Activated naive CD4-positive, alpha-beta T cell treated with anti-CD3 and anti-CD28 coated beads, Interleukin-2, amount 50 U/mL, for 16 hours (primary cell): ENCODE measurements around the gene MAP4K4.

ENCODE experiments used
- DNase-seq: peaks from one replicate; pipeline ENCODE4 v3.0.0-alpha.2; 2020

MAP4K4 gene

GRCh38 chr2:101697124-101698013 lies at the start of gene MAP4K4:
Gene MAP4K4 (plus strand): TSS chr2:101697707. CDS start chr2:101698081, 374 bp downstream.
- peak; percentile 77 for DNase-seq

- DNase-seq = no peak
Observed at GRCh38 chr2:101653469-101653868, 44.0 kb upstream of the MAP4K4 start.

DNA sequence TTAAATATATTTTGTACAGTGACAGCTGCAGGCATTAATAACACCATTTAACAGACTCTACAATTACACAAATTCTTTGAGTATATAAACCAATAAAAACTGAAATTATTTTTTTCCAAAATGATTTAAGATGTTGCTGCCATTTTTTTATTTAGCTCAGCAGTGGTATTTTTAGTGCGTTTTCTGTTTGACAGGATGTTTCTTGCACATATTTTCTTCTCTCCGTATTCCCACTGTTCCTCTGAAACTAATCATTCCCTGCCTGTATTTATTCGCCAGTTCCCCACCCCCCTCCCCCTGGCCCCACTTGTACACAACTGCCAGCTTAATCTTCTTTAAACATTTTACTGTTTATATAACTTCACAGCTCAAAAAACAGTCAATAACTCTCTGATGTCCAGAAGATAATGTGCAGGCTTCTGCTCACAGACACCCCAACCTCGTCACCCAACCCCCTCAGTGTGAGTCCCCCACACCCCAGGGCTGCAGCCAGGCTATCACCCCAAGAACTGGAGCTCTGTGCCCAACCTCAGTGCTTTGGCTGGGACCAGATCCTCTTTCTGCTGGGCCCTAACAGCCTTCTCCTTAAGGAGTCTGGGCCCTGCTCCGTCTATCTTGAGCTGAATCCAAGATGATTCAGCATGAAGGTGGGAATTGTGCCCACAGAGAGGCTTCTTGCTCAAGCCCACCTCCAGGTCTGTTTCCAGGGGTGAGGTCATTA lies 41.6 kb upstream of the MAP4K4 start:
- DNase-seq = no peak

GRCh38 chr2:101657787-101658186 lies 39.7 kb upstream of the MAP4K4 start:
- no peak for DNase-seq

GRCh38 chr2:101658387-101658786 lies 39.1 kb upstream of the MAP4K4 start:
- DNase-seq = no peak

DNA sequence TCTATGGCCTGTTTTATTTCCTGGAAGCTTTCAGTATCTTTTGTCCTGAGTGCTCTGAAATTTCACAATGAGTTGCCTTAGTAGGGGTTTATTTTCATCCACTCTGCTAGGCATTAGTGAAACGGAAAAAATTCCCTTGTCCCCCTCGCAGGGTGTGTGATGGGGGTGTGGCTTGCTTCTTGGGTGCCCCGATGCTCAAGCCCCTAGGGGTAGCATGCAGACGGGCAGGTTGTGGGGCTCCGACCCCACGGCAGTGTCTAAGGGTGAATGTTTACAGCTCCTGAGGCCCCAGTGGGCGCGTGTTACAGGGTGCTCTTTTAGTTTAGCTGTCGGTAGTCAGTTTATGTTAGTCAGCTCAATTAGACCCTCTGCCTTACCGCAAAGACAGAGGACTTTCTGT lies 32.2 kb upstream of the MAP4K4 start:
- DNase-seq = no peak

DNA sequence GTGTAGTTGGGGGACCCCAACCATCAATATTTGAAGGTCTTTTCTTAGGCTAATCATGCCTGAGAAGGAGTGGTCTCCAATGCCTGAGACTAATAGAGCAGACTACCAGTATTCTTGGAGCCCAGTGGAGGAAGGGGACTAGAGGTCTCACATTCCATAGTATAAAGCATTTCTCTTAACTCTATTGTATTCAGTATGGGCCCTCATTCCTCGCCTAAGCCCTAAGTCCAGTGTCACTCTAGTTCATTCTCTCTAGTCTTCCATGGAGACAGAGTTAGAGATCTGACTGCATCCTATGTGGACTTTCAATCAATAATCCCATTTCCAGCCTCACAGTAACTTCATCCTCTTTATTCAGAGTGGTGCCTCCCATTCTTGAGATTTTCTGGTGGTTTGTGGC lies 29.7 kb upstream of the MAP4K4 start:
- DNase-seq = no peak

DNA sequence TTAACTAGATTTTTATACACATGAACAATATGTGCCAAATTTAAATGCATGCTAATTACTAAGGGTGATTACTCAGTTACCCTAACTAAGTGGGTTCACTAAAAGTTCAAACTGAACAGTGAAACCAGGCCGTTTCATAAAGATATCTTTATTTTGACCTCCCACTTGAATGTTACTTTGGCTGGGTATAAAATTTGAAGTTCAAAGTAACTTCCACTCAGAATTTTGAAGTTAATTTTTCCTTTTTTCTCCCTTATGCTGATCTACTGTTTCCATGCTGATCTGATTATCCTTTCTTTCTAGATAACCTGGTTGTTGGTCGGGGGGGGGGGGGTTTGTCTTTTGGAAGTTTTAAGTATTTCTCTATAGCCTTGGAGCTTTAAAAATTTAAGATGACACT lies 25.5 kb upstream of the MAP4K4 start:
- DNase-seq = no peak

- no peak for DNase-seq
Observed at GRCh38 chr2:101673920-101674319, 23.6 kb upstream of the MAP4K4 start.

DNA sequence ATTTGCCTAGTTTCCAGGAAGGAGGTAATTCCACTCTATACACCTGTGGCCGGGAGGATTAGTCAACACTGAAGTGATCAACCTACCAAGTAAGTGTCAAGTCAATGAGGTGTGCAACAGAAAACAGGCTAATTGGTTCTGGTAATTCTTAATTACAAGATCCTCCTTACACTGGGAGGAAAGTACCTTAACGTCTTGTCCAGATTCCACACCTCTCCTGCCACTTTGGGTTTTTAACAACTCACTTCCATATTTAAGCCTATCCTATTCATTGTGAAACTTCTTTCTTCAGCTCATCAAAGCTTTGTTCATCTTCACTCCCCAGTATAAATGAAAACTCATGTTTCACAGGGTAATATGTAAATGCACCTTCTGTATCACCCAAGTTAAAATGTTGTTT lies 22.0 kb upstream of the MAP4K4 start:
- no peak for DNase-seq

DNA sequence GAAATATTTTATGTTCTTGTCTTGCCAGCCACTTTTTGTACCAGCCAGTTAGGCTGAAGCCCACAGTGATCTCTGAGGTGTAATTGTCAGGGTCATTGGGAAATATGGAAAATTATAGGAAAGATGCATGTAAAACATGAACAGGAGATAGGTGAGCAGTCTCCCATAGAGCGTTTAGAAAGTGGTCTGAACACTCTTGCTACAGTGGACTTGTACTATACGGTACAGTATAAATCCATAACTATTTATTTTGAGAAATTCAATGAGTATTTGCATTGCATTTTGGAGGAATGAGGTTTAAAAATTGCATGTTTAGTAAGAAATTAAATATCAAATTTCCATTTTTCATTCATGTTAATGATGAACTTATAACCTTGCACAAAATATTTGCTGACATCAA lies 20.8 kb upstream of the MAP4K4 start:
- DNase-seq = no peak

GRCh38 chr2:101677658-101678057 lies 19.8 kb upstream of the MAP4K4 start:
- DNase-seq = no peak

DNA sequence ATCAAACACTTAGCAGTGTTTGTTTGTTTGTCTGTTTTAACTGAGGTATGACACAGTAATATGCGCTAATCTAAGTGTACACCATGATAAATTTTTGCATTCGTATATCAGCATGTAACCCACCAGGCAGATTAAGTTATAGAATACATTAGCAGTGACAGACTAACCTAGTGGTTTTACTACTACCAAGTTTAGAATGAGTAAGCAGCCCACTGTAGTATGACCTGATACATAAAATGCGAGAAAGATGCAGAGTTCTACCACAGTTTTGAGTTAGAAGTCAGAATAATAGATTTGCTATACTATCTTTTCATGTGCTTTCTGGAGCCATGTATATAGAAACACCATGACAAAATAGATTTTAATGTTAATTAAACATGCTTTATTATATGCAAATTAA lies 19.1 kb upstream of the MAP4K4 start:
- no peak for DNase-seq

- no peak for DNase-seq
Observed at GRCh38 chr2:101679037-101679726, 18.3 kb upstream of the MAP4K4 start.

GRCh38 chr2:101679801-101680487 lies 17.6 kb upstream of the MAP4K4 start:
- no peak for DNase-seq

DNA sequence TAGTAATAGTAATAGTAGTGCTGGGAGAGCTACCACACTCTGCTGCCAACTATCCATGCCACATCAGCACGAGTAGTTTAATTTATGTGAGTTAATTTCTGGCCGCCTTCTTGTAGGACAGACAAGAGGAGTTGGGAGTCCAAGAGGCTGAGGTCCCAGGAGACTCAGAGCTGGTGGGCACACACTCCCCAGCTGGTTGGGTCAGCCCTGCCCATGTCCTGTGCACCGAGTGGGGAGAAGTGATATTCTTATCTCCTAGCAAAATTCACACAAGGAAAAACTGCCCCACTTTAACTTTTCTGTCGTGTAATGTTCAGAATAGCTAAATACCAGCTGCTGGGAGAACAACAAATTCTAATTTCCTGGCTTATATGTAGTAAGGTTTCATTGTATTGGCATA lies 15.2 kb upstream of the MAP4K4 start:
- no peak for DNase-seq

DNA sequence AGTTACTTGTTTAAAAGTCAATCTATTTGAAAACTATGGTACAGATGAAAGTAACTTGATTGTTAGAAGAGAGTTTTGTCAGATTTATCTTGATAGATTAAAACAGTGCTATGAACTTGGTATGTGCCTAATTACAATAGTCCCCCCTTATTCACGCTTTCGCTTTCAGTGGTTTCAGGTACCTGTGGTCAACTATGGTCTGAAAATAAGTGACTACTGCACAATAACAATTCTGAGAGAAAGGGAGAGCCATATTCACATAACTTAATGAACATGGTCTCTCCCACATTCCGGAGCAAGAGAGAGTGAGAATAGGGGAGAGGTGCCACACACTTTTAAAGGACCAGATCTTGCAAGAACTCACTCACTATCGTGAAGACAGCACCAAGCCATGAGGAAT lies 13.2 kb upstream of the MAP4K4 start:
- no peak for DNase-seq

DNA sequence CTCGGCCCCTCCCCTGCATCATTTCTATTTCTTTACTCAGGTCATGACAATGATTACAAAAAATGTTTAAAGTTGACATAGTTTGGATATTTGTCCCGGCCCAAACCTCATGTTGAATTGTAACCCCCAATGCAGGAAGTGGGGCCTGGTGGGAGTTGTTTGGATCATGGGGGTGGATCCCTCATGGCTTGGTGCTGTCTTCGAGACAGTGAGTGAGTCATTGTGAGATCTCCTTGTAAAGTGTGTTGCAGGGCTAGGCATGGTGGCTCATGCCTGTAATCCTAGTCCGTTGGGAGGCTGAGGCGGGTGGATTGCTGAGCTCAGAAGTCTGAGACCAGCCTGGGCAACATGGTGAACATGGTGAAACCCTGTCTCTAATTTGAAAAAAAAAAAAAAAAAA lies 9.2 kb upstream of the MAP4K4 start:
- no peak for DNase-seq

DNA sequence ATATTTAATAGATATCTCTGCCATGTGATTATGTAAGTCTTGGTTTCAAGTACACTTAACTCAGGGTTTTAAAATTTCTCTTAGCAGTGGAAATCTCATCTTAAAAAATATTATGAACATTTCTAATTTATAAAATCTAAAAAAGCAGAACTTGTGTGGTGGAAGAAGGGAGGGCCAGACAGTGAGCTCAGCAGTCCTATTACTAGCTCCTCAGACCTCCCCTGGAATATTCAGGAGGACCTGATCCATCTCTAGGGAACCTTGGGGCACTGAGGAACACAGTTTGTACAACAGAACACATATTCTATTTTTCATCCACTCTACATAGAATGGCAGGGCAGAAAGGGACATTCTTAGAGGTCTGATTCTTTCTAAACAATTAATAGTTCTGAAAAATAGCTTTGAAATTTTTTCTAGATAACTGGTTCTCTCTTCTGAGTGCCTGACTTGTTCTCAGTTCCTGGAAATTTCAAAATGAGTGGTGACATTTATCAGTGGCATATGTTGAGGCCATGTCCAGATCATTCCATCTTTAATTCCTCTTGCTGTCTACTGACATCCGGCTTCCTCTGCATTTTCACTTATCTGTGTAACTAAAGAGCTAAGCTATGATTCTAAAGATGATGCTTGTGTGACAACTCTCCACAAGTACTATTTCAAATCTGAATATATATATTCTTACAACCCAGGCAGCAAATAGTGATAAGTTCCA lies 8.2 kb upstream of the MAP4K4 start:
- DNase-seq = no peak

DNA sequence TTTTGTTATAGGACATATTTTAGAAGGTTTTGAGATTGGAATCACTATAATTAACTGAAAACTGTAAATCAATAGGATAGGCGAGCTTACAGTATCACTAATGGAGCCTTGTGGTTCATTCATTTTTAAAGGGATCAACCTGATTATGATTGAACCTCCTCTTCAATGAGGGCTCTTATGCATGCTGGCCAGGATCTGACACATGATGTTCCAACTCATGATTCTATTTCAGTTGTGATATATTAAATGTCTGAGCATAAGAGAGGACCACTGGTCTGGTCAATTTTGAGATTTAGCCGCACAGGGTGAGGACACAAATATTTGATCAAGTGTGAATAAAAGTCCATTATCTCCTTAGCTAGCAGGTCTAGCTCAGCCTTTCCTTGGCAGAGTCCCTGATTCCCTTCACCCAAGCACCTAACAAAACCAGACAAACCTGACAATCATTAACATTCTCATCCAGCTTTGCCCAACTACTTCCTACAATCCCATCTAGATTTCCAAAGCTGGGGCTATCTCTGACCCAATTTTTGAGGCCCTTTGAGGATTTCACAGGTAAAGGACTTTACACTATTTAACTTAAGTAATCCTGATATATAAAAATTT lies 6.9 kb upstream of the MAP4K4 start:
- no peak for DNase-seq

GRCh38 chr2:101692041-101692440 lies 5.5 kb upstream of the MAP4K4 start:
- DNase-seq = no peak

- no peak for DNase-seq
Observed at GRCh38 chr2:101692766-101693165, 4.7 kb upstream of the MAP4K4 start.
